B cell (primary cell): ENCODE results near the gene PSMD2. TPM values are rescaled to one million over a fixed set of nuclear protein-coding genes. Genes with fewer than 3 reads are reported as not detected.

Source experiments
- ATAC-seq: fragments of 200-7000 bp; cut with Tn5 transposase; one replicate; pipeline ENCODE4 v1.10.0; 2021; ENCODE audit warnings: low read depth, mild to moderate bottlenecking, moderate number of reproducible peaks, moderate library complexity
- CTCF ChIA-PET: fragments of 350-600 bp; sonication (Branson Sonifier 250); formaldehyde crosslinking; loops from one replicate; lab custom pipeline; 2021; ENCODE audit warnings: antibody characterized with exemption, inconsistent platforms; lab: Charles Lee
- POLR2A ChIA-PET: fragments of 350-600 bp; sonication (Branson Sonifier 250); formaldehyde crosslinking; loops from one replicate; lab custom pipeline; 2021; ENCODE audit warnings: antibody characterized with exemption; lab: Charles Lee
- DNase-seq: peaks from one replicate; pipeline ENCODE4 v3.0.0; 2013
- H2AFZ ChIP-seq: 2 replicates; pipeline ENCODE4 v1.6.1; 2012; ENCODE audit warnings: mild to moderate bottlenecking, low read depth, low read length; ENCODE audit not compliant: insufficient read depth, poor library complexity, severe bottlenecking
- H3K27ac ChIP-seq, 2 donors: 1 replicate in 1 of 2; 2 replicates in 1 of 2; pipeline ENCODE4 v1.5.1; 2012 to 2013; ENCODE audit warnings: low read length in 2 of 2, mild to moderate bottlenecking in 2 of 2, moderate library complexity in 1 of 2
- H3K27me3 ChIP-seq, 4 experiments: fragments of 200-600 bp in 1 of 4; sonication (generic) in 1 of 4; replicated peaks in 1 of 4; 1 replicate in 2 of 4; 2 replicates in 2 of 4; pipeline versions ENCODE4 v1.6.1 to v1.7.0; 2013 to 2016; ENCODE audit warnings: low read length in 3 of 4, mild to moderate bottlenecking in 2 of 4, mixed read lengths in 1 of 4, moderate library complexity in 1 of 4; ENCODE audit not compliant: insufficient read depth in 4 of 4, control insufficient read depth in 3 of 4; ENCODE audit errors: control extremely low read depth in 1 of 4
- H3K36me3 ChIP-seq, 2 experiments: replicated peaks in 1 of 2; 1 replicate in 1 of 2; 2 replicates in 1 of 2; pipeline versions ENCODE4 v1.6.1 to v1.7.1; 2013; ENCODE audit warnings: low read length in 1 of 2; ENCODE audit not compliant: insufficient read depth in 2 of 2, control insufficient read depth in 1 of 2; ENCODE audit errors: control extremely low read depth in 1 of 2, extremely low read depth in 1 of 2
- H3K4me1 ChIP-seq, 2 donors: fragments of 200-600 bp in 1 of 2; sonication (generic) in 1 of 2; 1 replicate in 1 of 2; 2 replicates in 1 of 2; pipeline versions ENCODE4 v1.5.1 to v1.6.1; 2013 to 2017; ENCODE audit warnings: low read length in 2 of 2; ENCODE audit not compliant: control insufficient read depth in 2 of 2, insufficient read depth in 2 of 2
- H3K4me2 ChIP-seq: replicated peaks from 2 replicates; pipeline ENCODE3; 2012; ENCODE audit warnings: mild to moderate bottlenecking, low read depth, low read length; ENCODE audit not compliant: poor library complexity, severe bottlenecking
- H3K4me3 ChIP-seq, 5 experiments: fragments of 200-600 bp in 1 of 5; sonication (generic) in 1 of 5; 1 replicate in 3 of 5; 2 replicates in 2 of 5; pipeline versions ENCODE4 v1.5.1 to v1.7.0; 2011 to 2016; ENCODE audit warnings: low read length in 4 of 5, mild to moderate bottlenecking in 4 of 5, low read depth in 2 of 5, control low read depth in 1 of 5, moderate library complexity in 1 of 5; ENCODE audit not compliant: insufficient read depth in 1 of 5; ENCODE audit errors: control extremely low read depth in 1 of 5, extremely low read depth in 1 of 5
- H3K79me2 ChIP-seq: fragments of 200-600 bp; sonication (generic); one replicate; pipeline ENCODE4 v1.6.0; 2016; ENCODE audit warnings: low read length; ENCODE audit not compliant: control insufficient read depth, insufficient read depth
- H3K9ac ChIP-seq: fragments of 200-600 bp; sonication (generic); 2 replicates; pipeline ENCODE4 v1.6.1; 2017; ENCODE audit warnings: mild to moderate bottlenecking, low read length, moderate library complexity
- H3K9me3 ChIP-seq, 3 donors: one replicate each; pipeline versions ENCODE4 v1.6.1 to v1.7.1; 2013; ENCODE audit warnings: low read length in 2 of 3; ENCODE audit not compliant: control insufficient read depth in 2 of 3, insufficient read depth in 1 of 3; ENCODE audit errors: control extremely low read depth in 1 of 3
- H4K20me1 ChIP-seq: 2 replicates; pipeline ENCODE4 v1.6.0; 2012; ENCODE audit warnings: mild to moderate bottlenecking, low read length; ENCODE audit not compliant: insufficient read depth, control insufficient read depth, poor library complexity, severe bottlenecking
- H3K27ac Mint-ChIP-seq: one replicate; pipeline ENCODE4 v1.8.0; 2021; ENCODE audit warnings: mixed read lengths
- H3K27me3 Mint-ChIP-seq: one replicate; pipeline ENCODE4 v1.8.0; 2021; ENCODE audit warnings: mixed read lengths
- H3K4me1 Mint-ChIP-seq: one replicate; pipeline ENCODE4 v1.8.0; 2021; ENCODE audit warnings: mixed read lengths
- H3K4me3 Mint-ChIP-seq: one replicate; pipeline ENCODE4 v1.8.0; 2021; ENCODE audit warnings: mixed read lengths
- H3K9me3 Mint-ChIP-seq: one replicate; pipeline ENCODE4 v1.8.0; 2022; ENCODE audit warnings: mixed read lengths; ENCODE audit not compliant: insufficient read depth
- CTCF ChIP-seq: fragments of 200-600 bp; IDR thresholded peaks from one replicate; pipeline ENCODE4 v1.8.0; 2022; ENCODE audit warnings: antibody characterized with exemption, mild to moderate bottlenecking
- EZH2 ChIP-seq: IDR thresholded peaks from 2 replicates; pipeline ENCODE4 v1.6.1; 2012; ENCODE audit warnings: borderline replicate concordance, low read depth, mild to moderate bottlenecking, moderate library complexity, low read length; ENCODE audit not compliant: insufficient read depth, poor library complexity, severe bottlenecking
- WGBS: methylation state at CpG from one replicate; pipeline ENCODE4 v1.1.5; 2013; ENCODE audit warnings: missing lambda C conversion rate; ENCODE audit not compliant: insufficient coverage; 5-methylcytosine and 5-hydroxymethylcytosine counted together
- intact Hi-C: fragments of 100-400 bp; cut with micrococcal nuclease; formaldehyde crosslinking; loops from one replicate; pipeline ENCODE4 v1.10.0; 2022
- polyA plus RNA-seq: library from polyadenylated mRNA; depleted of rRNA; stranded (reverse); fragments of >200 nt; gene quantifications from 2 replicates; pipeline ENCODE4 v1.2.3, GENCODE V29; 2012
- total RNA-seq, 2 donors: library from RNA; stranded (reverse); fragments of 120-200 nt in 1 of 2; gene quantifications; 1 replicate in 1 of 2; 2 replicates in 1 of 2; pipeline versions ENCODE4 v1.2.3 to v1.2.4, GENCODE V29; 2013 to 2022

The PSMD2 gene
- total and polyA plus RNA-seq, 2 donors (not counting 1 experiment from before 2014, with no cell fraction given) = 79.4 to 140 TPM

DNA sequence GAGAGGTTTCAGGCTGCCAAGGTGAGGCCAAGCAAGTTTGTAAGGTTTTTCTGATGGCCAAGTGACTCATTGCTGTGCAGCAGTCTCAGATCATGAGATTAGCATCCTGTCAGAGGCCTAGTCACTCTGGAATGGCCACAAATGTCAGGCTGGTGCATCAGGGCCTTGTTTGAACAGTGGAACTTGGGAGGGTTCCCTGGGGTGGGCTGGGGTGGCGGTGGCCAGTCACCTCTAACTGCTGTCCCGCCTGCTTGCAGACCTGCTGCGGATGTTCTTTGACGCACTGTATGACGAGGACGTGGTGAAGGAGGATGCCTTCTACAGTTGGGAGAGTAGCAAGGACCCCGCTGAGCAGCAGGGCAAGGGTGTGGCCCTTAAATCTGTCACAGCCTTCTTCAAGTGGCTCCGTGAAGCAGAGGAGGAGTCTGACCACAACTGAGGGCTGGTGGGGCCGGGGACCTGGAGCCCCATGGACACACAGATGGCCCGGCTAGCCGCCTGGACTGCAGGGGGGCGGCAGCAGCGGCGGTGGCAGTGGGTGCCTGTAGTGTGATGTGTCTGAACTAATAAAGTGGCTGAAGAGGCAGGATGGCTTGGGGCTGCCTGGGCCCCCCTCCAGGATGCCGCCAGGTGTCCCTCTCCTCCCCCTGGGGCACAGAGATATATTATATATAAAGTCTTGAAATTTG, 35.6 kb downstream of the PSMD2 start:
- H3K4me3 Mint-ChIP-seq = peak overlapping the region; percentile 66
- H3K36me3 ChIP-seq = peaks cover 1 to 48% of the 10 kb centered on the region in 2 experiments
- no peak overlapping the region for H3K9ac ChIP-seq

More for the DNA sequence above, 35.6 kb downstream of the PSMD2 start:
- Histone ChIP-seq H3K4me1 (peaks cover 14 to 25% of the 10 kb centered on the region in 2 donors), H3K79me2 (peaks cover 19% of the 10 kb centered on the region), H2AFZ (no peak overlapping the region), H3K27me3 (peaks cover 0 to 3% (median 0%) of the 10 kb centered on the region in 4 experiments), H3K27ac (peak overlapping the region; percentile 93), H3K9me3 (no peaks in the 10 kb centered on the region), H3K4me3 (no peak overlapping the region), H3K4me2 (no peak overlapping the region), H4K20me1 (no peaks in the 10 kb centered on the region)
- CTCF ChIA-PET = no interaction called here
- 85% methylated on average over 12 of the region's 15 CpGs for WGBS
- no peak for ATAC-seq
- Mint-ChIP-seq H3K4me1 (peaks cover 30% of the 10 kb centered on the region), H3K27me3 (no peaks in the 10 kb centered on the region), H3K27ac (peak overlapping the region; percentile 67), H3K9me3 (no peaks in the 10 kb centered on the region)
- TF ChIP-seq EZH2 (no peak), CTCF (no peak)
- POLR2A ChIA-PET = no interaction called here
- intact Hi-C loops = loop anchor here (1.0 to 2.0 kb wide), 4 partner anchors 20 to 85 kb away; partner anchors contain the start of genes EEF1AKMT4, EIF4G1 and PSMD2
- peak; percentile 39 for DNase-seq
